Left cardiac atrium (tissue), 4 donors: ENCODE results near the gene DYNC2H1. TPM values are rescaled to one million over a fixed set of nuclear protein-coding genes. Genes with fewer than 3 reads are reported as not detected.

ENCODE experiments used
- ATAC-seq, 2 donors: fragments of 200-7000 bp; cut with Tn5 transposase; one replicate each; pipeline ENCODE4 v1.9.1; 2020; ENCODE audit warnings: mild to moderate bottlenecking in 2 of 2, moderate library complexity in 2 of 2
- DNase-seq: peaks from one replicate; pipeline ENCODE4 v3.0.0-alpha.2; 2020
- intact Hi-C, 2 donors: fragments of 100-400 bp; cut with DNase I; formaldehyde crosslinking; loops; one replicate each; pipeline versions ENCODE4 v1.14.1 to v1.15.1; 2022 to 2023
- total RNA-seq, 2 donors: library from RNA; stranded (reverse); fragmentation: NEBNext Ultra II Directional; extraction: Animal tissue kit (Norgen Biotek cat#: 25700); gene quantifications; one replicate each; pipeline ENCODE4 v1.2.1, GENCODE V29; 2021
- donor health status: DM: no; HTN: yes; CAD: no.
- donor health status: DM: no; HTN: yes; CAD: no; lungs with severe emphysema.
- donor health status: DM: yes; HTN: yes; CAD: no.
- donor health status: Dilated cardiomyopathy.

DYNC2H1 gene
- total RNA-seq, 2 donors from 2014 or later: 6.5 to 7.2 TPM

DNA sequence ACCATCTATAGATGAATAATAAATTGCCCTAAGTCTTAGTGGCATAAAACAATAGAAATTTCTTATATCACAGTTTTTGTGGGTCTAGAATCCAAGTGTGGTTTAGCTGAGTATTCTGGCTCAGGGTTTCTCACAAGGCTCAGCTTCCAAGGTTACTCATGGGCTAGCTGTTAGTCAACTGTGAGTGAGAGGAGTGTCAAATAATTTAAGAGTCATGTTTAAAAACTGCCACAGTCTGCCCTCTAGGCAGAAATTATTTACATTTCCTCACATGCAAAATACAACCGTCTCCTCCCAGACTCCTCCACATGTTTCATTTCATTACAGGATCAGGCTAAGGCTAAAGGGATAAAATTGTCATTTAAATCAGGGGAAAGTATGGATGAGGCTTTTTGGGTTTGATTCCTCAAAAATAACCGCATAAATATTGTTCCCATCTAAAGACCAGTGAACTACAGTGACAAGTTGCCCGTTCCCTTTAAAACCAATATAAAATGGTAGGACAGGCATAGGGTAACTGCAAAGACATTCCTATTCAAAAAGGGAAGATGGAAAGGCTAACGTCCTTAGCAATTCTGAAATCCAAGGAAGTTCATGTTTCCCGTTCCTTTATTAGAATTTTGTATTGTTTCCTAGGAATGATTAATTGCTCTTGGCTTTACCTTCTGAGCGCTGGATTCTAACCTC, 324.3 kb downstream of the DYNC2H1 start:
- ATAC-seq: no peak
- intact Hi-C loops: no loop called here
- DNase-seq: no peak

- no peak for DNase-seq
- intact Hi-C loops: no loop called here
- ATAC-seq: no peak
These were observed 324.8 kb downstream of the DYNC2H1 start for GRCh38 chr11:103434073-103434411.

- intact Hi-C loops: no loop called here
- DNase-seq: no peak
- no peak for ATAC-seq
These were observed 327.0 kb downstream of the DYNC2H1 start for GRCh38 chr11:103436131-103436770.

DNA sequence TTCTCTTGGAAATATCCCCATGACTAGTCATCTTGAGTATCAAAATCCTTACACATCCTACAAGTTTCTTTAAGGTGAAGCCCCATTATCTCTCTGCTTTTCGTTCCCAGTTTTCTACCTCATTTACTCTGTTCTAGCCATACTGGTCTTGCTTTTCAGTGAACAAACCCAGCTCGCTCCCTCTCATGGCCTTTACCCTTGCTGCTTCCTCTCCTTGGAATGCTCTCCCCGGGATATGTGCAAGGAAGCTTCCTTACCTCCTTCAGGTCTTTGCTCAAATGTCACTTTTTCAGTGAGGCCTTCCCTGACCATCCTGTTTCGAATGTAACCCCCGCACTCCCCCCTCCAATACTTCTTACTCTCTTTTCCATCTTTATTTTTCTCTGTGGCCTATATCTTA, 331.8 kb downstream of the DYNC2H1 start:
- DNase-seq: no peak
- intact Hi-C loops: no loop called here
- ATAC-seq: no peak

GRCh38 chr11:103448966-103449365, 339.7 kb downstream of the DYNC2H1 start:
- intact Hi-C loops: no loop called here
- no peak for DNase-seq
- no peak for ATAC-seq

GRCh38 chr11:103450241-103450640, 341.0 kb downstream of the DYNC2H1 start:
- intact Hi-C loops: no loop called here
- DNase-seq: no peak
- no peak for ATAC-seq

DNA sequence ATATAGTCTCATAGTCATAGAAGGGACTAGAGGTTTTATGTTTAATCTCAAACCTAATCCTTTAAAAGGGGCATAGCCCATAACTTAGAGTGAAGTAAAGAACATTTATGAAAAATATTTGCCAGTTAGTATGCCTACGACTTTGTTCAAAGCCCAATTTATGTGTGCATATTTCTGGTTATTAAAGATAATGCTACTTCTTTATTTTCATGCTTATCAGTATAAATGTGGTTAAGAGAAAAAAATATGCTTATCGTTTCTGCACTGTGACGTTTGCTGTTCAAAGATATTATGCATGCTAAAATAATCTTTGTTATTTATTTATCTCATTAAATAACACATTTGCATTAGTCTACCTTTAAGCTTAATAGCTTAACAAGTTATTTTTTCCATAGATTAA, 343.9 kb downstream of the DYNC2H1 start:
- DNase-seq (no peak), ATAC-seq (no peak)
- intact Hi-C loops: no loop called here

DNA sequence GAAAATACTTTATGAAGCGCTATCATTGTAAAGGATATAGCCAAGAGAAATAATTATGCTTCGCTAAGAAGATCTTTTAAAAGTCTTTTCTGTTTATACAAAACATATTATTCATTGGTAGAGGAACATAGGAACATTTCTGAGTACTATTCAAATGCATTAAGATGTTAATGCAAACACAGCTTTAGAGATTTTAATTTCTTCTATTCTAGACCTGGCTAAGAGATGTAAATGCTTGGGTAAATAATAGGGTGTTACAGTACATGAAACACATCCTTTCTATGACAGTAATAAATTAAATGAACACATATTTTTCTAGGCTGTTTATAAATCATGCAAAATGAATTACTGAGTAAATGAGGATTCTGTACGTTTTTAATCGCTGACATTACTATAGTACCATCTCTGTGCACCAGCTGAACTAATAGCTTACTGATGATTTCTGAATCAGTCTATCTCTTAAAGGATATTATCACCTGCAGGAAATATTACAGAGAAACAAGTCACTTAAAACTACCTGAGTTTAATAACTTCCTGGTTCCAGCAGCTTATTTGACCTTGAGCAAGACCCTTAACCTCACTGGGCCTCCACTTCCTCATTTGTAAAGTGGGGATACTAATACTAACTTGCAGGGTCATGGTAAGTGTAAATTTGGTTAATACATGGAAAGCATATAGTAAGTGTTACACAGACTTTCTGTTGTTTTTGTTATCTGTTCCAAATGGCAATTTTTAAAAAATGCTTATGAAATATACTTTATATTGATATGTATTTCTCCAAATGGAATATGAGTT, 344.9 kb downstream of the DYNC2H1 start:
- ATAC-seq (no peak), DNase-seq (no peak)
- intact Hi-C loops: no loop called here

DNA sequence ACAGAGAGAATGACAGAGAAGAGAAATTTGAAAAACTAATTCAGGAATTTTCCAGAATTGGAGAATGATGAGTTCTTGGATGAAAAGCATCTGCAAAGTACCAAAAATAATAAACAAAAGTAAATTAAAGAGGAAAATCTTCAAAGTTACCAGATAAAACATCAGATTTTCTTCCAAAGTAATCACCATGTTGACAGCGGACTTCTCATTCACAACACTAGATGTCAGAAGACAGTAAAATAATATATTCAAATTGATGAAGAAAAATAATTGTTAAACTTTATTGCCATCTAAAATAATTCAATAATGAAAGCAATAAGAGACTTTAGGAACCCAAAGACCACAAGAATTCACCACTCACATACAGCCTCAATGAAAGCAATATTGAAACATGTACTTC, 355.2 kb downstream of the DYNC2H1 start:
- intact Hi-C loops: loop anchor here in 1 of 2 donors (5.0 kb wide), 1 partner anchor 138 kb away; no protein-coding TSS in a partner anchor
- ATAC-seq (no peak), DNase-seq (no peak)

DNA sequence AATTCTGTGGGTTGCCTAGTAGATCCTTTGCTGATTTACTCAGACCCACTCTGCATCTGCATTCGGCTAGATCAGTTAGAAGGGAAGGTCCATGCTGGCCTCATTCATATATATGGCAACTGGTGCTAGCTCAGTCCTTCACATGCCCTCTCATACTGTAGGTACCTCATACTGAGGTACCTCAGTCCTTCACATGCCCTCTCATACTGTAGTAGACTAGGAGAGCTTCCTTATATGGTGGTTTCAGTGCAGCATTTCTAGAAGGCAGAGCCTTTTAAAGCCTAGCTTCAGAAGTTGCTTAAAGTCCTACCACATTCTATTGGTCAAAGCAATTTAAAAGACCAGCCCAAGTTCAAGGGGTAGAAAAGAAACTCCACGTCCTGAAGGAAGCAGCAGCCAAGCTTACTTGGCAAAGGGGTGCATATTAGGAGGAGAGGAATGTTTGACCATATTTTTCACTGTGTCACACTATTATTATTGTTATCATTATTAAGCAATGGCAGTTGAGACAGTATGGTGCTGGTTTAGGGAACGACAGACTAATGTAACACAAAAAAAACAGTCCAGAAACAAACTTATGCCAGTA, 356.4 kb downstream of the DYNC2H1 start:
- intact Hi-C loops: no loop called here
- ATAC-seq (no peak), DNase-seq (no peak)

GRCh38 chr11:103471546-103471945, 362.3 kb downstream of the DYNC2H1 start:
- DNase-seq: no peak
- ATAC-seq: no peak
- intact Hi-C loops: no loop called here

DNA sequence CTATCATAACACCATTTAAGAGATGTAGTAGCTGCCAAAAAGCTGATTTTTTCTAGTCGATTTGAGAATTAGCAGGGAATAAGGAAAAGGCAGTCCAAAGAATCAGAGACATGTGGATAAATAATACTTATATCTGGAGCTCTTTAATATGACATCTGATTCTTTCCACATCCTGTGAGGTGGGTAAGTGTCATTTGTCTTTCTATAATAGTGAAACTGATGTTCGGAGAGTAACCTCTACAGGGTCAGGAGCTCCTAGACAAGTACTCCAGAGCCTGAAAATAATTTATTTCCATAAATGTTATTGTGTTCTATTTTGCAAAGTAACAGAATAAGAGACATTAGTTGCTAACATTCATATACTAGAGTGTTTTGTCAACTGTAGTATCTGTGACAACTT, 367.6 kb downstream of the DYNC2H1 start:
- intact Hi-C loops: no loop called here
- ATAC-seq: no peak
- no peak for DNase-seq

GRCh38 chr11:103480421-103480820, 371.2 kb downstream of the DYNC2H1 start:
- no peak for DNase-seq
- ATAC-seq: no peak
- intact Hi-C loops: no loop called here

GRCh38 chr11:103483996-103484395, 374.8 kb downstream of the DYNC2H1 start:
- no peak for DNase-seq
- intact Hi-C loops: no loop called here
- no peak for ATAC-seq

- intact Hi-C loops: no loop called here
- no peak for DNase-seq
- no peak for ATAC-seq
These were observed 375.3 kb downstream of the DYNC2H1 start for GRCh38 chr11:103484545-103484944.

DNA sequence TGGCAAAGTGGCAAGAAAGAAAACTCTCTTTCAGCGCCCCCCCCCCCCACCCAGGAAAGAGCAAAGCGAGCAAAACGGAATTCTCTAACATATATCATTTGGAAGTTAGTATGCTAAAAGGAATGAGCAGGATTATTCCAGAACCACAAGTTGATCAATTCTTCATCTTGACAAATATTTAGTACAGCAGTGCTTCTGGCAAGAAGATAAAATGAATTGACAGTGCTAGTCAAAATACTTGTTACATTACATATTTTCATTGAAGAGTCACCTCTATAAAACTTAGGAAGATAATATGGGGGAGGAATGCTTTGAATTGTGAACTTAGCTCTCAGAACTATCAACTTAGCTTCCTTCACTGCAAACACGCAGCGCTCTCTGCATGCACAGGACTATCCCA, 377.4 kb downstream of the DYNC2H1 start:
- intact Hi-C loops: no loop called here
- DNase-seq: no peak
- ATAC-seq: no peak

DNA sequence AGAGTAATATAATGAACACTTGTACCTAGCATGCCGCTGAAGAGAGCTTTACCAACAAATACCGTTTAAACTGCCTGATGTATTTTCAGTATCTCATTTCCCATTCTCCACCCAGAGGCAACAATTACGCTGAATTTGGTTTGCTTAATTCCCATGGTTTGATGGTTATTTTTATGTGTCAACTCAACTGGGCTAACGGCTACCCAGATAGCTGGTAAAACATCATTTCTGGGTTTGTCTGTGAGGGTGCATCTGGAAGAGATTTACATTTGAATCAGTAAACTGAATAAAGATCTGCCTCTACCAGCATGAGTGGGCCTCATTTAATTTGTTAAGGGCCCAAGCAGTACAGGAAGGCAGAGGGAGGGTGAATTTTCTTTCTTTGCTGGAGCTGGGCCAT, 377.9 kb downstream of the DYNC2H1 start:
- ATAC-seq: no peak

GRCh38 chr11:103488031-103488461, 378.8 kb downstream of the DYNC2H1 start:
- intact Hi-C loops: no loop called here
- ATAC-seq: no peak
- DNase-seq: no peak

More for the DNA sequence above, 377.9 kb downstream of the DYNC2H1 start:
- intact Hi-C loops: no loop called here
- no peak for DNase-seq

DNA sequence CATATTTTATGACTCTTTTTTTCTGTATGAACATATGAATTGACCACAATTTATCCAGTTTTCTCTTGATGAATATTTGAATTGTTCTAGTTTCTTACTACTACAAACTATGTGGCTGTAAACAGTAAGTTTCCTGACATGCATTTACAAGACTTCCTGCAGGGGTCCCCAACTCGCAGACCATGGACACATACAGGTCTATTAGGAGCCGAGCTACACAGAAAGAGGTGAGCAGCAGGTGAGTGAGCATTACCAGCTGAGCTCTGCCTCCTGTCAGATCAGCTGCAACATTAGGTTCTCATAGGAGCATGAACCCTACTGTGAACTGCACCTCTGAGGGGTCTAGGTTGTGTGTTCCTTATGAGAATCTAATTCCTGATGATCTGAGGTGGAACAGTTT, 379.4 kb downstream of the DYNC2H1 start:
- intact Hi-C loops: no loop called here
- DNase-seq (no peak), ATAC-seq (no peak)

GRCh38 chr11:103491777-103492176, 382.6 kb downstream of the DYNC2H1 start:
- no peak for ATAC-seq
- intact Hi-C loops: no loop called here
- no peak for DNase-seq
